Germinal center (tissue), 1 donor: ENCODE data around the gene KRTAP29-1.
"Not testable (repeated sequence)": the region's sequence is repeated elsewhere in the genome, so short reads cannot be mapped to it uniquely, and the experiment has no call there.

Source experiments
- DNase-seq: peaks from one replicate; pipeline ENCODE4 v3.0.0; 2012; ENCODE audit warnings: mixed read lengths, low spot score

The KRTAP29-1 gene, protein sequence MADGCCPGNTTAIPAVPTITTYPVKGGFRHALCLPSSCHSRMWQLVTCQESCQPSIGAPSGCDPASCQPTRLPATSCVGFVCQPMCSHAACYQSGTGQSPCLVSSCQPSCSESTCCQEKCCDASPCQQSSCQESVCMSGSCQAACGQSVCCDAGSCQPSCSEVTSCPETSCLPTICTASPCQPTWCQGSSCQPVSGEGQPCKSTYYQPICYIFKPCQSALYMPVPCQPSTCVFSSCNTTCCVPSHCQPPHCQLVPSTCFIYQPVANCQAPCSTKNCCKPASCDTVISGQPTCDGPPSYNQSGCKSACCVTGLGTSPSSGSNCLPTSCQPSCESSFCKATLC

DNA sequence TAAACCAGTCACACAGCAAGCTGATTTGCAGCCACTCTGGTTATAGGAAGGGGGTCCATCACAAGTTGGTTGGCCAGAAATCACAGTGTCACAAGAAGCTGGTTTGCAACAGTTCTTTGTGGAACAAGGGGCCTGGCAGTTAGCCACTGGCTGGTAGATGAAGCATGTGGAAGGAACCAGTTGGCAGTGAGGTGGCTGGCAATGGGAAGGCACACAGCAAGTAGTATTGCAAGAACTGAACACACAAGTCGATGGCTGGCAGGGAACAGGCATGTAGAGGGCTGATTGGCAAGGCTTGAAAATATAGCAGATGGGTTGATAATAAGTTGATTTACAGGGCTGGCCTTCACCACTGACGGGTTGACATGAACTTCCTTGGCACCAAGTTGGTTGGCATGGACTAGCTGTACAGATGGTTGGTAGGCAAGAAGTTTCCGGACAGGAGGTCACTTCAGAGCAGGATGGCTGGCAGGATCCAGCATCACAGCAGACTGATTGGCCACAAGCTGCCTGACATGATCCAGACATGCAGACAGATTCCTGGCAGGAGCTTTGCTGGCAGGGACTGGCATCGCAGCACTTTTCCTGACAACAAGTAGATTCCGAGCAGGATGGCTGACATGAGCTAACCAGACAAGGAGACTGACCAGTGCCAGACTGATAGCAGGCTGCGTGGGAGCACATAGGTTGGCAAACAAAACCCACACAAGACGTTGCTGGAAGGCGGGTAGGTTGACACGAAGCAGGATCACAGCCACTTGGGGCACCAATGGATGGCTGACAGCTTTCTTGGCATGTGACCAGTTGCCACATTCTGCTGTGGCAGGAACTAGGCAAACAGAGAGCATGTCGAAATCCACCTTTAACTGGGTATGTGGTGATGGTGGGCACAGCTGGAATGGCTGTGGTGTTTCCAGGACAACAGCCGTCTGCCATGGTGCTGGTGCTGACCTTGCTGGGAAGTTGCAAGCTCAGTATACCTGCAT is at the start of gene KRTAP29-1:
TSS of gene KRTAP29-1 (minus strand) at position 936 of the 986 bp plus-strand sequence. CDS start at position 936, 0 bp downstream.
- no peak for DNase-seq

DNA sequence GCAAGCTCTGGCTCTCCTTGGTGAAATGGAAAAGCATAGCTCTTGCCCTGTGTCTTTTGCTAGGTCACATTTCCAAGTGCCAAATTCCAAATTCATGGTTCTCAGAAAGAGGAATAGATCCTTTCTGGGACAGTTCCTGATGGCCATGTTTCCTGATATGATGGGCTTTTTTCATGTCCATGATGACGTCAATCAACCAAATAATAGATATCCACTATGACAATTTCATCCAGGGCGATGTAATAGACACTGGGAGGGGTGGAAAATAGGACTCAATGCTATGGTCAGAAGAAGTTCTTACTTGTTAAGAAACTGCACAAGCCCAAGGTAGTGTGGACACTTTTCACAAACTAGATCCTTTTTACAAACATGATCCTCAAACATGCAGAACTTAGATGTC is 48.5 kb upstream of the KRTAP29-1 start:
- DNase-seq = no peak

- DNase-seq = not testable (repeated sequence)
Measured at GRCh38 chr17:41350381-41350878, 47.8 kb upstream of the KRTAP29-1 start, which contains the start of gene KRT33A. Gene KRT33A, minus strand, starts transcription at chr17:41350828. Its CDS starts 61 bp downstream, at chr17:41350767.

DNA sequence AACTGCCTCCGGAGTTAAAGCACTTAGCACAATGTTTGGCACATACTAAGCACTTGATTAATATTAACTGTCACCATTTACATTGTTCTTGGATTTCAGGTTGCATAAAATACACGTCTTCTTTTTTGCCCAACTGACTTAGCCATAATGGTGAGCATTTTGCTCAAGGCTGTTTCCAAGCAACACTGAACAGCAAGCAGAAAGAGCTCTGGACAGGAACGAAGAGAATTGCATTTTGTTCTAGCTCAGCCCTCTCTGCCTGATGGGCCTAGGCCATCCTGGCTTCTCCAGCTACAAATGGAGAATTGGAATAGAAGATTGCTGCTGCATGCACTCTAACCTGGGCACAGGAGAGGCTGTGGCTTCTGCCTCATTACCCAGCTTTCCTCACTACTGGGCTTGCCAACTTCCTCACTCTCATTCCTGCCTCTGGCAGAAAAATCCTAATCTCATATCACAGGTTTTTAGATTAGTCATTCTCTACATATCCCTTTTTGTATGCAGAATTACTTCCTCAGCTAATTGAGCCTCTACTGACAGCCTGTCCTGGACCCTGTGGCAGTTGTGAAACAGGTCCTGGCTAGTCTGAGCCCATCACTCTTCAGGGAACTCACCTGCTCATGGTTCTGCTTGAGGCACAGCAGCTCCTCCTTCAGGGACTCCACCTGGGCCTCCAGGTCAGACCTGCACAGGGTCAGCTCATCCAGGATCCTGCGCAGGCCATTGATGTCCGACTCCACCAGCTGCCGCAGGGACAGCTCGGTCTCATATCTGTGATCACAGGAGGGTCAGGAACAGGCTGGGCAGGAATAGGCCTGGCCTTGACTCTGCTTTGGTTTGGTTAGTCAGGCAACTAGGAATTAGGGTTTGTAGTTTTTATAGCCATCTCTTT is 45.5 kb upstream of the KRTAP29-1 start:
- no peak for DNase-seq

GRCh38 chr17:41346421-41346820 is 43.8 kb upstream of the KRTAP29-1 start:
- DNase-seq = not testable (repeated sequence)

DNA sequence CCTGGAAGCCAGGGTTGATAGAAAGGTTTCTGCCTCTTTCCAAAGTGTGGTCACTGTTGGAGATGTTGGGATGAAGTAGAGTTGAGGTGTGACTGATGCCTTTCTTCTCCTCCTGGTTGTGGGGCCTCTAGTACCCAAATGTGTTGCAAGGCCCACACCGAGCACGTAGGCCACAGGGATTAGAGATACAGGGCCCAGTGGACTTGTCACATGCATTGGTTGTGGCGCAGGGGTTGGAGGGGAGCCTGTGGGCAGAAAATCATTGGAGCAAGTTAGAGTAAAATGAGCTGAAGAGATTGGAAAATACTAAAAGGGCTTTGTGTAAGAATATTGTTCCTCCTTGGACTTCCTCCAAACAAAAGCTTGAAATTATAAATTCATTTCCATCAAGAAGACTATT is 43.3 kb upstream of the KRTAP29-1 start:
- no peak for DNase-seq

DNA sequence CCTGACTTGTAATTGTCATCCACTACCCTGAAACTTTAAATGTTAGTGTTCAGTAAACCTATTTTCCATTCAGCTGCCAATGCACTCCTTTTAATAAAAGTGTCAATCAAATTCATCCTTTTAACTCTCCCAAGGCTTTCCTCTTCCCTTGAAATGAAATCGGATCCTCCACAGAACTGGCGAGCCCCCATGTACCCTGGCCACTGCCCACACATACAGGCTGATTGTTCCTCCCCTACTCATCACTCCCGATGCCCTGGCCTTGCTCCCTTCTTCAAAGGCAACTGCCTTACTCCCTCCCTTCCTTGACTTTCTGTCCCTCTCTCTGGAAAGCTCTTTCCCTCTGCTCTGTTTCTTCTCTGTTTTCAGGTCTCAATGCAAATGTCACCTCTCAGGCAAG is 40.4 kb upstream of the KRTAP29-1 start:
- DNase-seq = no peak

DNA sequence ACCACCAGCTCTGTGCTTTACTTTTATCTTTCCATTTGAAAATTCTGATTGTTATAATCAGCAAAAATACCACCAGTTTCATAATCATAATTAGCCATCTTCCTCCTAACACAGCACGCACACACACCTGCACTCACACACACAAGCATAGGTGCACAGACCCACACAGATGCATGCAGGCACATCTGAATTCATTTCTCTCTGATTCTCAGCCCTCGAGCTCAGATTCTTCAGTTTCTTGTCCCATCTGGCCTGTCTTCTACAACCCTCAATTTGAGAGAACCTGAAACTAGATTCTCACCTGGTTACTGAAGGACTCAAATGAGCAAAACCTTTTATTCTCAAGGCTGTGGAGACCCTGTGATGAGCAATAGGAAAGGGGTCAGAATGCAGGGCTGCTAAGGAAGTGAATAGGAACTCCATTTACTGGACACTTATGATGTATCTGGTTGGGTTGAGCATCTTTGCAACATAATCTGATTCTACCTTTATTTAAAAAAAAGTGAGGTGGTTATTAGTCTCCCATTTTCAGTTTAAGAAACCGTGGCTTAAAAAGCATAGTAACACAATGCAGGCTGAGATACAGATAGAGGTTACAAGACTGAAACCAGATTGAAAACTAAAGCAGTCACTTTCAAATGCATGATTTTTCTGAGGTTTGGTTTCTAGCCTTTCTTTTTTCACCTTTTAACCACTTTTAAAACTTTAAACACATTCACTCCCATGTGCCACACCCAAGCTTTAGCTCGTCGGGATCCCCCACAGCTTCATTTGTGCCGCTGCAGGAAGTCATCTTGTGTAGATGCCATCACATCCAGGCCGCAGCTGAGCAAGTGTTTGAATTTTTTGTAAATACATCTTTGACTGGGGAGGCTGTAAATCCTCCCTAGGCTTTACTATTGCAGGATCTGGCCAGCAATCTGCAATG is 38.5 kb upstream of the KRTAP29-1 start:
- no peak for DNase-seq

- no peak for DNase-seq
Measured at GRCh38 chr17:41340494-41340893, 37.8 kb upstream of the KRTAP29-1 start.

GRCh38 chr17:41339571-41340172 is 37.0 kb upstream of the KRTAP29-1 start:
- DNase-seq = no peak

DNA sequence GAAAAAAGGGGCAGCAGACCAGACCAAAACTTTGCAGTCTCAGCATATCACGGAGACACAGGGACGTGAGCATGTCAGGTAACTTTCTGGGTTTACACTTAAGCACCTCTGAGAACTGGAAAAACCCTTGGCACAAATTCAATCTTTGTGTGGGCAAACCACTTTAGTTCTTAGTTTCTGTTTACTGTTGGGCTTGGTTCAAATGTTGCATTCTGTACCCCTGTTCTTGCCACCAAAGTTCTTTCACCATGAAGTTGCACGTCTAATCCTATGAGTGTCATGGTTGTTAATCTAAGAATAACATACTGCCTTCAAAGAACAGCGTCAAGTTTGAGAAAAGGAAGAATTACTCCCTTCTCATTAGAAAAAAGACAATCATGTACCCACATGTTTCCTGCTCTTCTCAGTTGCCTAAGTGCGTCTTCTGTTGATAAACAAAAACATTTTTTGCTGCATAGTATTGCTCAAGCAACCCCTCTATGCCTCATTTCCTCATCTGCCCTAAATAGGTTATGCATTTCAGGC is 36.4 kb upstream of the KRTAP29-1 start:
- DNase-seq = no peak

GRCh38 chr17:41335747-41336146 is 33.1 kb upstream of the KRTAP29-1 start:
- no peak for DNase-seq

DNA sequence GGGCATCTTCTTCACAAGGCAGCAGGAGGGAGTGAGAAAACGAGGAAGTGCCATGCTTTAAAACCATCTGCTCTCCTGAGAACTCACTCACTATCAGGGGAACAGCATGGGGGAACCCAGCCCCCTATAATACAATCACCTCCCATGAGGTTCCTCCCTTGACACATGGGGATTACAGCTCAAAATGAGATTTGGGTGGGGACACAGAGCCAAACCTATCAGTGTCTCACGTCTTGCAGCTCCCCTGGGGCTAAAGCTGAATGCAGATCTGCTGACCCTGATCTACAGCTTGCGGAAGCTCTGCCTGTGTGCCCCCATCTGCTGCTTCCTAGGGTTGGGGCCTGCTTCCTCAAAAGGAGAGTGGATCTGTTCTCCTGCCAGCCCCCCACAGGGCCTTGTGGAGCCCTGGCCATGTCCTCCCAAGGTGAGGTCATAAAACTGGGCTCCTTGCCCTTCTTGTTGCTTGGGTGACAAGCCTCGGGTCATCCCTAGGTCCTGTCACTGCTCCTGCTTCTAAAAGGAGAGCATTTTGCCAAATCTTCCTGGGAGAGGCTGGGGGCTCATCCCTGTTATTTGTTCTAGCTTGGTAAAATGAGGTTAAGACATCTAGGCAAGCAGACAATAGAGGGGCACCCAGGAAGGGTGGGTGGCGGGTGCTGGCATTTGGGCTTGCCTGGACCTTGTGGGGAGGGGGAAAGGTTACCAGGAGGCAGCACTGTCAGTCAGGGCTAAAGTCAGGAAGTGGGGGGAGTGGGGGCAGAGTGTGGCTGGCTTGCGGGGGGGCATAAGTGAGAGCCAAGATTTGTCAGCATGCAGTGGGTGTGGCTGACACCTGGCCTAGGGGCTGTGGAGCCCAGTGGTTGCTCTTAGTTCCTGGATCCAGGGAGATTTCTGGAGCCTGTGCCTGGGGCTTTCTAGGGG is 32.0 kb upstream of the KRTAP29-1 start:
- DNase-seq = no peak

GRCh38 chr17:41333836-41334235 is 31.2 kb upstream of the KRTAP29-1 start:
- no peak for DNase-seq

- DNase-seq = no peak
Measured at GRCh38 chr17:41333098-41333497, 30.4 kb upstream of the KRTAP29-1 start.

GRCh38 chr17:41332239-41332638 is 29.6 kb upstream of the KRTAP29-1 start:
- DNase-seq = no peak

DNA sequence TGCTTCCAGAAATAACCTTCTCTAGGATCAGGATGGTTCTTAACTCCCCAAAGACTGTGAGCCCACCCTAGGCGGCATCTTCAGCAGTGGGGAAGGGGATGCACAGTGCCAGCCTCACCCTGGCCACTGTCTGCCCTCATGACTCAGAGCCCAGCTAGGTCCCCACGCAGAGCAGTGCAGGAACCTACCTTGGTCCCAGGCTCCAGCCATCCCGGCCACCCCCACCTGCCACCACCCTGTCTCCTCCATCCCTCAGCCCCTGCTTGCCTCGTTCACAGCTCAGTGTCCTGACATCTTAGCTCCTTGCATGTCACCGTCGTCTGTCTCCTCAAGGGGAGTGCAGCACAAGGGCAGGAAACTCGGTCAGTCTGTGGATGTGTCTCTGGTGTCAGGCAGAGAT is 29.0 kb upstream of the KRTAP29-1 start:
- DNase-seq = no peak

DNA sequence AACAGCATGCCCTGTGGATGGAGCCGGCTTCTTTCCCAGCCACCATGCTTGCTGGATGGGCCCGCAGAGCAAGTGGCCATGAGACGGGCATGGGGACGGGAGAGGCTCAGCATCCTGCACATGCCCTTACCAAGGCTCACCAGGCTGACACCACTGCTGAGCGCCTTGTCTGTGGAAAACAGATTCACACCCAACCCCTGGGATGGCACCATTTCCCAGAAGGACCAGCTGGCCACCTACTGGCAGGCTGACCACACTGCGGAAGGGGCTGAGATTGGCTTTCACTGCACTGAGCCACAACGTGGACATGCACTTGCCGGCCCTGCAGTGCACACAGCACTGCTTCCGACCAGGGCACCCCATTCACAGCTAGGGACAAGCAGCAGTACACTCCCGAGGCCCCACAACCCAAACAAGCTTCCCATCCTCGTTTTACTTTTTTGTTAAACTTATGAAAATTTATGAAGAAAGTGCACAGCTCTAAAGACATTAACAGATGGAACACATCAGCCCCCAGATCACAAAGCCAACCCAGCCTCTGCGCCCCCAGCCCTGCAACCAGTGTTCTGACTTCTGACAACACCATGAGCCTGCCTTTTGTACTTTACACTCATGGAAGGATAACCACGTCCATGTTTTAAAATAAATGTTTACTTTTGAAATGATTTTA is 26.8 kb upstream of the KRTAP29-1 start:
- peak; percentile 20 for DNase-seq
